MM.1S (cell line): ENCODE results near the gene UNC13A.

ENCODE experiments used
- DNase-seq: peaks from one replicate; pipeline ENCODE4 v3.0.0-alpha.2; 2015
- H2AFZ ChIP-seq: fragments of 300-600 bp; sonication (generic); 2 replicates; pipeline ENCODE4 v1.6.0; 2016; ENCODE audit warnings: antibody characterized with exemption, low read length
- H3F3A ChIP-seq: fragments of 300-600 bp; sonication (generic); 2 replicates; pipeline ENCODE4 v1.6.1; 2016; ENCODE audit warnings: mild to moderate bottlenecking, antibody characterized with exemption, low read length, moderate library complexity, mixed read lengths; ENCODE audit not compliant: insufficient read depth
- H3K27ac ChIP-seq: fragments of 300-600 bp; sonication (generic); 2 replicates; pipeline ENCODE4 v1.5.1; 2016; ENCODE audit warnings: mild to moderate bottlenecking, low read length
- H3K27me3 ChIP-seq: fragments of 300-600 bp; sonication (generic); replicated peaks from 2 replicates; pipeline ENCODE4 v1.6.0; 2016; ENCODE audit warnings: low read length; ENCODE audit not compliant: insufficient read depth
- H3K36me3 ChIP-seq: fragments of 300-600 bp; sonication (generic); replicated peaks from 2 replicates; pipeline ENCODE4 v1.6.1; 2016; ENCODE audit warnings: mild to moderate bottlenecking, low read length, mixed read lengths; ENCODE audit not compliant: insufficient read depth
- H3K4me1 ChIP-seq: fragments of 300-600 bp; sonication (generic); 2 replicates; pipeline ENCODE4 v1.6.1; 2016; ENCODE audit warnings: low read length, mixed read lengths
- H3K4me2 ChIP-seq: fragments of 300-600 bp; sonication (generic); 2 replicates; pipeline ENCODE4 v1.6.0; 2016; ENCODE audit warnings: low read depth, low read length
- H3K4me3 ChIP-seq: fragments of 300-600 bp; sonication (generic); 2 replicates; pipeline ENCODE4 v1.5.1; 2016; ENCODE audit warnings: low read length, mixed read lengths
- H3K79me2 ChIP-seq: fragments of 300-600 bp; sonication (generic); 2 replicates; pipeline ENCODE4 v1.6.1; 2016; ENCODE audit warnings: mixed run types, low read length, mixed read lengths
- H3K9ac ChIP-seq: fragments of 300-600 bp; sonication (generic); 2 replicates; pipeline ENCODE4 v1.6.1; 2016; ENCODE audit warnings: low read length, mixed read lengths
- H3K9me2 ChIP-seq: fragments of 300-600 bp; sonication (generic); replicated peaks from 2 replicates; pipeline ENCODE4 v1.6.1; 2016; ENCODE audit warnings: mild to moderate bottlenecking, low read length, mixed read lengths; ENCODE audit not compliant: insufficient read depth
- H3K9me3 ChIP-seq: fragments of 300-600 bp; sonication (generic); replicated peaks from 2 replicates; pipeline ENCODE4 v1.6.1; 2016; ENCODE audit warnings: mild to moderate bottlenecking, low read length, mixed read lengths; ENCODE audit not compliant: insufficient read depth
- H4K20me1 ChIP-seq: fragments of 300-600 bp; sonication (generic); 2 replicates; pipeline ENCODE4 v1.6.1; 2016; ENCODE audit warnings: mild to moderate bottlenecking, low read length, moderate library complexity, mixed read lengths; ENCODE audit not compliant: insufficient read depth
- CTCF ChIP-seq: fragments of 300-600 bp; sonication (generic); IDR thresholded peaks from 2 replicates; pipeline ENCODE4 v1.5.1; 2016; ENCODE audit warnings: antibody characterized with exemption, low read length, mixed read lengths
- EZH2 ChIP-seq: fragments of 300-600 bp; sonication (generic); optimal IDR thresholded peaks from 2 replicates; pipeline ENCODE3; 2017; ENCODE audit warnings: low read depth, mild to moderate bottlenecking, antibody characterized with exemption, low read length, mixed read lengths
- EZH2phosphoT487 ChIP-seq: fragments of 300-600 bp; sonication (generic); IDR thresholded peaks from 2 replicates; pipeline ENCODE4 v1.6.1; 2018; ENCODE audit warnings: antibody characterized with exemption, low read length

Gene UNC13A

GRCh38 chr19:17581211-17581874 lies 106.8 kb downstream of the UNC13A start:
- no peaks in the 10 kb centered on the region for H3F3A ChIP-seq
- no peaks in the 10 kb centered on the region for H4K20me1 ChIP-seq
- TF ChIP-seq EZH2 (no peak), CTCF (no peak)
- H3K27ac ChIP-seq, result no peak overlapping the region
- H3K27me3 ChIP-seq, result peaks cover 15% of the 10 kb centered on the region
- H3K9me3 ChIP-seq, result no peaks in the 10 kb centered on the region
- no peak for DNase-seq
- H3K36me3 ChIP-seq, result no peaks in the 10 kb centered on the region
- no peaks in the 10 kb centered on the region for H3K9me2 ChIP-seq
- H3K4me3 ChIP-seq, result no peak overlapping the region
- no peak overlapping the region for H3K4me2 ChIP-seq
- H3K79me2 ChIP-seq, result no peaks in the 10 kb centered on the region
- H3K9ac ChIP-seq, result no peak overlapping the region
- no peak overlapping the region for H2AFZ ChIP-seq
- H3K4me1 ChIP-seq, result no peaks in the 10 kb centered on the region

- H3K36me3 ChIP-seq, result no peaks in the 10 kb centered on the region
- no peak overlapping the region for H3K9ac ChIP-seq
- H3K27me3 ChIP-seq, result peaks cover 8% of the 10 kb centered on the region
- H3K4me2 ChIP-seq, result no peak overlapping the region
- H3K27ac ChIP-seq, result no peak overlapping the region
- H2AFZ ChIP-seq, result no peak overlapping the region
- DNase-seq, result no peak
- no peaks in the 10 kb centered on the region for H3K79me2 ChIP-seq
- no peaks in the 10 kb centered on the region for H3F3A ChIP-seq
- H3K4me3 ChIP-seq, result no peak overlapping the region
- no peaks in the 10 kb centered on the region for H3K9me2 ChIP-seq
- no peaks in the 10 kb centered on the region for H4K20me1 ChIP-seq
- no peaks in the 10 kb centered on the region for H3K9me3 ChIP-seq
- H3K4me1 ChIP-seq, result no peaks in the 10 kb centered on the region
- TF ChIP-seq EZH2phosphoT487 (no peak), CTCF (no peak), EZH2 (no peak)
Measured at GRCh38 chr19:17580470-17581144, 107.5 kb downstream of the UNC13A start.

GRCh38 chr19:17579661-17580244 lies 108.4 kb downstream of the UNC13A start:
- Histone ChIP-seq H3K27me3 (no peaks in the 10 kb centered on the region), H3K4me3 (no peak overlapping the region), H3K4me1 (no peaks in the 10 kb centered on the region), H3K9me3 (no peaks in the 10 kb centered on the region), H3K27ac (no peak overlapping the region), H3K9me2 (no peaks in the 10 kb centered on the region), H3K36me3 (no peaks in the 10 kb centered on the region), H3K9ac (no peak overlapping the region), H2AFZ (no peak overlapping the region), H4K20me1 (no peaks in the 10 kb centered on the region), H3F3A (no peaks in the 10 kb centered on the region), H3K79me2 (no peaks in the 10 kb centered on the region), H3K4me2 (no peak overlapping the region)
- TF ChIP-seq EZH2, result no peak
- TF ChIP-seq CTCF, result no peak
- TF ChIP-seq EZH2phosphoT487, result no peak
- no peak for DNase-seq
